Stimulated activated CD8-positive, alpha-beta memory T cell treated with anti-CD3 and anti-CD28 coated beads, Interleukin-7, amount 100 ng/mL, for 1 hour (primary cell): Measurements from ENCODE around the gene INPP5A.
"Not testable (repeated sequence)": the region's sequence is repeated elsewhere in the genome, so short reads cannot be mapped to it uniquely, and the experiment has no call there.

Experiments used
- DNase-seq, 2 donors: peaks; one replicate each; pipeline ENCODE4 v3.0.0-alpha.2; 2020; ENCODE audit warnings: low read depth in 2 of 2

Gene INPP5A

GRCh38 chr10:132813560-132814468, 276.2 kb downstream of the INPP5A start:
- DNase-seq, result no peak

- no peak for DNase-seq
These were observed 276.9 kb downstream of the INPP5A start for GRCh38 chr10:132814469-132814856.

GRCh38 chr10:132815168-132815857, 277.7 kb downstream of the INPP5A start:
- DNase-seq, result no peak

GRCh38 chr10:132816718-132817117, 279.1 kb downstream of the INPP5A start:
- no peak for DNase-seq

- DNase-seq, result no peak
These were observed 280.2 kb downstream of the INPP5A start for GRCh38 chr10:132817701-132818211.

- no peak for DNase-seq
These were observed 282.5 kb downstream of the INPP5A start for GRCh38 chr10:132820056-132820455.

GRCh38 chr10:132825783-132826523, 288.4 kb downstream of the INPP5A start:
- not testable (repeated sequence) for DNase-seq

- no peak for DNase-seq
These were observed 289.2 kb downstream of the INPP5A start for GRCh38 chr10:132826524-132827422.

- no peak for DNase-seq
These were observed 289.8 kb downstream of the INPP5A start for GRCh38 chr10:132827423-132827789.

- no peak for DNase-seq
These were observed 290.4 kb downstream of the INPP5A start for GRCh38 chr10:132827861-132828539.

GRCh38 chr10:132828681-132829080, 291.1 kb downstream of the INPP5A start:
- no peak for DNase-seq

GRCh38 chr10:132829403-132829802, 291.8 kb downstream of the INPP5A start:
- DNase-seq, result no peak

GRCh38 chr10:132832186-132832969, 294.8 kb downstream of the INPP5A start:
- DNase-seq, result no peak
